Activated naive CD8-positive, alpha-beta T cell treated with anti-CD3 and anti-CD28 coated beads, Interleukin-2, amount 50 U/mL, for 16 hours (primary cell): ENCODE data around the gene PCDHB11.
"Not testable (repeated sequence)": the region's sequence is repeated elsewhere in the genome, so short reads cannot be mapped to it uniquely, and the experiment has no call there.

Experiments
- DNase-seq: peaks from one replicate; pipeline ENCODE4 v3.0.0-alpha.2; 2020; ENCODE audit warnings: low read depth, low spot score

PCDHB11 gene

DNA sequence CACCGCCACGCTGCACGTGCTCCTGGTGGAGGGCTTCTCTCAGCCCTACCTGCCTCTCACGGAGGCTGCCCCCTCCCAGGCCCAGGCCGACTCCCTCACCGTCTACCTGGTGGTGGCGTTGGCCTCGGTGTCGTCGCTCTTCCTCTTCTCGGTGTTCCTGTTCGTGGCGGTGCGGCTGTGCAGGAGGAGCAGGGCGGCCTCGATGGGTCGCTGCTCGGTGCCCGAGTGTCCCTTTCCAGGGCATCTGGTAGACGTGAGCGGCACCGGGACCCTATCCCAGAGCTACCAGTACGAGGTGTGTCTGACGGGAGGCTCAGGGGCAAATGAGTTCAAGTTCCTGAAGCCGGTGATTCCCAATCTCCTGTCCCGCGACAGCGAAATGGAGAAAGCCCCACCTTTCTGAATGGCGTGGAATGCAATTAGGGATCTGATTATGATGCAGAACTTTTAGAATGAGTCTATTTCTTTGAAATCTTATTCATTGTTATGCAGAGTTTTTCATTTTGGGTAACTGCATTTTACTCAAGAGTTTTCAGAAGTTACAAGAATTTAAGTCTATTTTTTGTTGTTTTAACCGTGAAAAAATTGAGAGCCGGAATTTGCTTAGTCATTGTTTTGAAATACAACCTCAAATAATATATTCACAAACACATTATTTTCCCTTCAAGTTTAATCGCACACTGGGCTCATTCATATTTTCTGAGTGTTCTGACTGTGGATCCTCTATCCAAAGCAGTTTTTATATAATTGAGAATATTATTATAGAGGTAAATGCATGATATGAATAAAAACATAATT, 37.3 kb downstream of the PCDHB11 start:
- no peak for DNase-seq

DNA sequence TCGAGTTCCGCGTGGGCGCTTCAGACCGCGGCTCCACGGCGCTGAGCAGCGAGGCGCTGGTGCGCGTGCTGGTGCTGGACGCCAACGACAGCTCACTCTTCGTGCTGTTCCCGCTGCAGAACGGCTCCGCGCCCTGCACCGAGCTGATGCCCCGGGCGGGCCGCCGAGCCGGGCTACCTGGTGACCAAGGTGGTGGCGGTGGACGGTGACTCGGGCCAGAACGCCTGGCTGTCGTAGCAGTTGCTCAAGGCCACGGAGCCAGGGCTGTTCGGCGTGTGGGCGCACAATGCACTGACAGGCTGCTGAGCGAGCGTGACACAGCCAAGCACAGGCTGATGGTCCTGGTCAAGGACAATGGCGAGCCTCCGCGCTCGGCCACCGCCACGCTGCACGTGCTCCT, 42.1 kb downstream of the PCDHB11 start:
- DNase-seq = no peak

DNA sequence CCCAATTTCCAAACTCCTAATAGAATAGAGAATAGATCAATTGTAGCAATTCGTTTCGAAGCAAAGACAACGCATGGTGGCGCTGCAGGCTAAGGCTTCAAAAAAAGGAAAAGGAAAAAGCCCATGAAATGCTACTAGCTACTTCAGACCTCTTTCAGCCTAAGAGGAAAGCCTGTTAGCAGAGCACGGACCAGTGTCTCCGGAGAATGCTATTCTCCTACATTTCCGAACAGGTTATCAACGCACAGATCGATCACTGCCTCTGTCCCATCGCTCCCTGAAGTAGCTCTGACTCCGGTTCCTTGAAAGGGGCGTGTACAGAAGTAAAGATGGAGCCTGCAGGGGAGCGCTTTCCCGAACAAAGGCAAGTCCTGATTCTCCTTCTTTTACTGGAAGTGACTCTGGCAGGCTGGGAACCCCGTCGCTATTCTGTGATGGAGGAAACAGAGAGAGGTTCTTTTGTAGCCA, 45.9 kb downstream of the PCDHB11 start, which contains the start of gene PCDHB15:
PCDHB15 (plus strand) TSS at position 146 of the 468 bp plus-strand sequence; CDS start at position 330, 184 bp downstream.
- DNase-seq = no peak

DNA sequence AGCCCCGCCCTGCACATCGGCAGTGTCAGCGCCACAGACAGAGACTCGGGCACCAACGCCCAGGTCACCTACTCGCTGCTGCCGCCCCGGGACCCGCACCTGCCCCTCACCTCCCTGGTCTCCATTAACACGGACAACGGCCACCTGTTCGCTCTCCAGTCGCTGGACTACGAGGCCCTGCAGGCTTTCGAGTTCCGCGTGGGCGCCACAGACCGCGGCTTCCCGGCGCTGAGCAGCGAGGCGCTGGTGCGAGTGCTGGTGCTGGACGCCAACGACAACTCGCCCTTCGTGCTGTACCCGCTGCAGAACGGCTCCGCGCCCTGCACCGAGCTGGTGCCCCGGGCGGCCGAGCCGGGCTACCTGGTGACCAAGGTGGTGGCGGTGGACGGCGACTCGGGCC, 47.5 kb downstream of the PCDHB11 start:
- not testable (repeated sequence) for DNase-seq

DNA sequence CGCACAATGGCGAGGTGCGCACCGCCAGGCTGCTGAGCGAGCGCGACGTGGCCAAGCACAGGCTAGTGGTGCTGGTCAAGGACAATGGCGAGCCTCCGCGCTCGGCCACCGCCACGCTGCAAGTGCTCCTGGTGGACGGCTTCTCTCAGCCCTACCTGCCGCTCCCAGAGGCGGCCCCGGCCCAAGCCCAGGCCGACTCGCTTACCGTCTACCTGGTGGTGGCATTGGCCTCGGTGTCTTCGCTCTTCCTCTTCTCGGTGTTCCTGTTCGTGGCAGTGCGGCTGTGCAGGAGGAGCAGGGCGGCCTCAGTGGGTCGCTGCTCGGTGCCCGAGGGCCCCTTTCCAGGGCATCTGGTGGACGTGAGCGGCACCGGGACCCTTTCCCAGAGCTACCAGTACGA, 48.0 kb downstream of the PCDHB11 start:
- DNase-seq = not testable (repeated sequence)

DNA sequence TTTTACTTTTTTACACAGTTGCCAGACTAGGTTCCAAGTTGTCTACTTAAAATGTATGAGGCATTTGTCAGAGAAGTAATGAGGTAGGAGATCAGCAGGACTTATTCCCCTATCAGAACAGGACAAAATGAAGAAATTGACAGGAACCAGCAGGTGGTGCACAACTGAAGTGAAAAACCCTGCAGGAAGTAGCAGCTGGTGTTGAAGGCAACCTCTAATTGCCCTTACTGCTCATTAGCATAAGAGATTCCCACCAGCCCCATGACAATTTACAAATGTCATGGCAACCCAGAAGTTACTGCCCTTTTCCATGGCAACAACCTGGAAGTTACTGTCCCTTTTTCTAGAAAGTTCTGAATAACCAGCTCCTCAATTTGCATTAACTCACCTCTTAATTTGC, 51.1 kb downstream of the PCDHB11 start:
- no peak for DNase-seq
